ENCODE results near the gene BIRC6.

GRCh38 chr2:32478889-32479620, 122.2 kb downstream of the BIRC6 start:
- TF ChIP-seq CTCF (conservative IDR thresholded peaks at IDR 0.05), result no peak
- no peak for TF ChIP-seq EZH2 (IDR thresholded peaks at IDR 0.05; ENCODE audit: low read depth)

Data from PC-9 (cell line).